ENCODE data around the gene CACTIN.

DNA sequence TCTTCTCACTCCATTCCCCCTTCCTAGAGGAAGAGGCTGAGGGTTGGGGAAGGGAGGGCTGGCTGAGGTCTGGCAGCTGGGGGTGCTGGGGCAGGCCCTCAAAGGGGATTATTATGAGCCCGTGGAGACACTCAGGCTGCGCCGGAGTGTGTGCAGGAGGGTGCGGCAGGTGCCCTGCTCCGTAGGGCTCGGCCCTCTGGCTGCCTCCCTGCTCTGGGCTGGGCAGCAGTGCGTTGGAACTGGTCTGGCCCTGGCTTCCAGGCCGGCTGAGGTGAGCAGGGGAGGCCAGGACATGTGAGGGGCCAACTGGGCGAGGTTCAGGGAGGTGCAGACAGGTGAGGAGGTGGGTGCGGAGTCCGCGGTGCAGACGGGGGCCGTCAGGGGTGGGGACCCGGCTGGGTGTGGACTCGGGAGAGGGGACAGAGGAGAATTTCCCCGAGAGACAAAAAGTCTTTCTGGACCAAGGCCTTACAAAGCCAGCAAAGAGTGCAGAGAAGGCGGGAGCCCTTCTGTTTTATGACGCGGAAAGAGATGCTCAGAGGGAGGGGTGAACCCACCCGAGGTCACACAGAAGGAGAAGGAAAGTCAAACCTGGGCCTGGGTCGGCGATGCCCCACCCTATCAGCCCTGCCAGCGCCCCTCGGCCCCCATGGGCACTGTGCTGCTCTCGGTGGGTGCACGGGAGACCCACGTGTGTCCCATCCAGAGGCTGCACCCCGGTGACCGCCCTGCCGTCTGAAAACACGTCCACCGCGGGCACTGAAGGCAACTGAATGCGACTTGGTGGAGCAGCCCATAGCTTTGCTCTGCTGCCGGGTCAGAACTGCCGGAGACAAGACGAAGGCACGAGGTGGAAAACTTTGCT, 42.7 kb upstream of the CACTIN start:
- TF ChIP-seq, protein P1, sequence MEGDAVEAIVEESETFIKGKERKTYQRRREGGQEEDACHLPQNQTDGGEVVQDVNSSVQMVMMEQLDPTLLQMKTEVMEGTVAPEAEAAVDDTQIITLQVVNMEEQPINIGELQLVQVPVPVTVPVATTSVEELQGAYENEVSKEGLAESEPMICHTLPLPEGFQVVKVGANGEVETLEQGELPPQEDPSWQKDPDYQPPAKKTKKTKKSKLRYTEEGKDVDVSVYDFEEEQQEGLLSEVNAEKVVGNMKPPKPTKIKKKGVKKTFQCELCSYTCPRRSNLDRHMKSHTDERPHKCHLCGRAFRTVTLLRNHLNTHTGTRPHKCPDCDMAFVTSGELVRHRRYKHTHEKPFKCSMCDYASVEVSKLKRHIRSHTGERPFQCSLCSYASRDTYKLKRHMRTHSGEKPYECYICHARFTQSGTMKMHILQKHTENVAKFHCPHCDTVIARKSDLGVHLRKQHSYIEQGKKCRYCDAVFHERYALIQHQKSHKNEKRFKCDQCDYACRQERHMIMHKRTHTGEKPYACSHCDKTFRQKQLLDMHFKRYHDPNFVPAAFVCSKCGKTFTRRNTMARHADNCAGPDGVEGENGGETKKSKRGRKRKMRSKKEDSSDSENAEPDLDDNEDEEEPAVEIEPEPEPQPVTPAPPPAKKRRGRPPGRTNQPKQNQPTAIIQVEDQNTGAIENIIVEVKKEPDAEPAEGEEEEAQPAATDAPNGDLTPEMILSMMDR (IDR thresholded peaks at IDR 0.05; ENCODE audit: low read length) = no peak
- TF ChIP-seq EZH2phosphoT487 (IDR thresholded peaks at IDR 0.05; ENCODE audit: low read length) = no peak
- no peak for TF ChIP-seq EZH2 (optimal IDR thresholded peaks at IDR 0.05; ENCODE audit: low read depth, low read length)
